NOMO-1 (cell line): Measurements from ENCODE around the gene PRR36.
A peak's percentile ranks its signal among the peaks of the same experiment; 100 is the strongest.

Source experiments
- DNase-seq, 2 experiments: peaks; one replicate each; lab custom pipeline; 2025; ENCODE audit not compliant: unreplicated experiment in 2 of 2; lab: John Stamatoyannopoulos, UW

PRR36 gene

DNA sequence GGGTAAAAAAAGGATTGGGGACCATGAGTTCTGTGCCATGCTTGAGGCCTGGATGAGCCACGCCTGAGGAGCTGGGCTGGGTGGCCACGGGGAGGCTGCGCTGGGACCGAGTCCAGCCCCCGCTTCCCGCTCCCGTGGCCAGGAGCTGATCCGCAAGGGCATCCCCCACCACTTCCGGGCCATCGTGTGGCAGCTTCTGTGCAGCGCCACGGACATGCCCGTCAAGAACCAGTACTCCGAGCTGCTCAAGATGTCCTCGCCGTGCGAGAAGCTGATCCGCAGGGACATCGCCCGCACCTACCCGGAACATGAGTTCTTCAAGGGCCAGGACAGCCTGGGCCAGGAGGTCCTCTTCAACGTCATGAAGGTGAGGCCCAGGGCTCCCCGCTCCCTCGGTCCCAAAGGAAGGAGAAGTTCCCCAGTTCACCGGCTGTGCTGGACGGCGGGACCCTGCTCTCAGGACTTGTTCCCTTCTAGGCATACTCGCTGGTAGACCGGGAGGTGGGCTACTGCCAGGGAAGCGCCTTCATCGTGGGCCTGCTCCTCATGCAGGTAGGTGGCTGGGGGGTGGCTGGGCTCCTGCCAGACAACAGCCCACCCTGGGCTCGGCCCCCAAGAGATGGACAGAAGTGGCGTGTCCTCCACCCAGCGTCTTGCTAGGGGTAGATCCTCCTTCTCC, 25.3 kb downstream of the PRR36 start:
- no peak for DNase-seq

GRCh38 chr19:7847664-7848063, 26.5 kb downstream of the PRR36 start:
- no peak for DNase-seq

DNA sequence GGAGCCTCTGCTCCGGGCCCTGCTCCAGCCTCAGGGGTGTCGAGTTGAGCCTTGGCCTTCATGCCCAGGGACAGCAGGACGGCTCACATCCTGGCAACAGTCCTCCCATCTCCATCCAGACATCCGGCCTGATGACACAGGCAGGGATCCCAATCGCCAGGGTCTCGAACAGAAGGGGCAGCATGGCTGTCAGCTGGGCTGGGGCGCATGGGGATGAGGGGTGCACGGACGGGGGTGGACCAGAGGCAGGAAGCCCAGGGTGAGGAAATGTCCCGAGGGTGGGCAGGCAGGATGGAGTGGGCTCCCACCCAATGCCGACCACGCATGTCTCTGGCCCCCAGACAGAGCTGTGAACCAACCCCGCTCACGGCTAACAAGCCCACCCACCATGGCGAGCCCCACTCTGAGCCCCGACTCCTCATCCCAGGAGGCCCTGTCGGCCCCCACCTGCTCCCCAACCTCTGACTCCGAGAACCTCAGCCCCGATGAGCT, 28.0 kb downstream of the PRR36 start:
- DNase-seq, result no peak

- no peak for DNase-seq
These were observed 28.6 kb downstream of the PRR36 start for GRCh38 chr19:7845390-7846154.

- no peak for DNase-seq
These were observed 29.2 kb downstream of the PRR36 start for GRCh38 chr19:7844951-7845350.

GRCh38 chr19:7844405-7844804, 29.8 kb downstream of the PRR36 start:
- no peak for DNase-seq

DNA sequence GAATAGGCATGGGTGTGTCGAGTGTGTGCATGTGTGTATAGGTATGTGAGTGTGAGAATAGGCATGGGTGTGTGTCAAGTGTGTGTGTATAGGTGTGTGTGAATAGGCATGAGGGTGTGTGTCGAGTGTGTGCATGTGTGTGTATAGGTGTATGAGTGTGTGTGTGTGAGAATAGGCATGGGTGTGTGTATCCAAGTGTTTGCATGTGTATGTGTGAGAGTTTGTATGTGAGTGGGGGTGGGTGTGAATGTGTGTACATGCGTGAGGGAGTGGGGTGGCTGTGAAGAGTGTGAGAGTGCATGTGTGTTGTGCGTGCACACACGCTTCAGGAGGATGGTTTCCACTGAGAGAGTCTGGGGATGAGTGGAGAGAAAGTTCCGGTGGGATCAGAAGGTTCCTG, 30.7 kb downstream of the PRR36 start:
- no peak for DNase-seq

DNA sequence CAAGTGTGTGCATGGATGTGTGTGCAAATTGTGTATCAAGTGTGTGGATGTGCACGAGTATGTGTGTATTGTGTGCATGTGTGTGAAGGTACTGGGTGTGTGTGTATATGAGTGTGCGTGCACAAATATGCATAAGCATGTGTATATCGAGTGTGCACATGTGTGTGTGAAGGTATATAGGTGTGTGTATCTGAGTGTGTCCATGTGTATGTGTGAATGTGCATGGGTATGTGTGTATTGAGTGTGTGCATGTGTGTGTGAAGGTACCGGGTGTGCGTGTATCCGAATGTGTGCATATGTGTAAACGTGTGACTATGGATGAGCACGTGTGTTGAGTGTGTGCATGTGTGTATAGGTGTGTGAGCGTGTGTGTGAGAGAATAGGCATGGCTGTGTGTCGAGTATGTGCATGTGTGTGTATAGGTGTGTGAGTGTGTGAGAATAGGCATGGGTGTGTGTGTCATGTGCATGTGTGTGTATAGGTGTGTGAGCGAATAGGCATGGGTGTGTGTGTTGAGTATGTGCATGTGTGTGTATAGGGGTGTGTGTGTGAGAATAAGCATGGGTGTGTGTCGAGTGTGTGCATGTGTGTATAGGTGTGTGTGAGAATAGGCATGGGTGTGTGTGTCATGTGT, 31.4 kb downstream of the PRR36 start:
- no peak for DNase-seq

DNA sequence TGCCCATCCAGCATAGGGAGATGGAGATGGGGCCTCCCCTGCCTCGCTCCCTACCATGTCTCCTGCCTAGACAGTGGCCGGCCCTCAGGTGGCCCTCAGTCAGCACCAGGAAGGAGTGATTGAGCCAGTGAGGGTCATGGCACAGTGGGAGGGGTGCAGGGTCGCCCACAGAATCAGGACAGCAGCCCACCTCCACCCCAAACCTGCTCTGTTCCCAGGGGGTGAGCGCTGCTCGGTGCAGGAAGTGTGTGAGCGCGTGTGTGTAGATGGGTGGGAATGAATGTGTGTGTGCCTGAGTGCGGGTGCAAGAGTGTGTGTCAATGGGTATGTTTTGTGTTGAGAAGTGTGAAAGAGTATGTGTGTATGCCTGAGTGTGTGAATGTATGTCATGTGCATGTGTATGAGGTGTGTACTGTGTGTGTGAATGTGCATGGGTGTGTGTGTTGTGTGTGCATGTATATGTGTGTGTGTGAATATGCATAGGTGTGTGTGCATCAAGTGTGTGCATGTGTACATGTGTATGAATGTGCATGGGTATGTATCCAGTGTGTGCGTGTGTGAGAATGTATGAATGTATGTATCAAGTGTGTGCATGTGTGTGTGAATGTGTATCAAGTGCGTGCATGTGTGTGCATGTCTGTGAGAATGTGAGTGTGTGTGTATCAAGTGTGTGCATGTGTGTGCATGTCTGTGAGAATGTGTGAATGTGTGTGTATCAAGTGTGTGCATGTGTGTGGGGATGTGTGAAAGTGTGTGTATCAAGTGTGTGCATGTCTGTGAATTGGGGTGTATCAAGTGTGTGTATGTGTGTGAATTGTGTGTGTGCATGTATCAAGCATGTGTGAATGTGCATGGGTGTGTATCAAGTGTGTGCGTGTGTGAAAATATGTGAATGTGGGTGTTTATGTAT, 32.2 kb downstream of the PRR36 start:
- no peak for DNase-seq

- DNase-seq, result no peak
These were observed 33.6 kb downstream of the PRR36 start for GRCh38 chr19:7840629-7841028.

- DNase-seq, result no peak
These were observed 34.7 kb downstream of the PRR36 start for GRCh38 chr19:7839476-7839875.

DNA sequence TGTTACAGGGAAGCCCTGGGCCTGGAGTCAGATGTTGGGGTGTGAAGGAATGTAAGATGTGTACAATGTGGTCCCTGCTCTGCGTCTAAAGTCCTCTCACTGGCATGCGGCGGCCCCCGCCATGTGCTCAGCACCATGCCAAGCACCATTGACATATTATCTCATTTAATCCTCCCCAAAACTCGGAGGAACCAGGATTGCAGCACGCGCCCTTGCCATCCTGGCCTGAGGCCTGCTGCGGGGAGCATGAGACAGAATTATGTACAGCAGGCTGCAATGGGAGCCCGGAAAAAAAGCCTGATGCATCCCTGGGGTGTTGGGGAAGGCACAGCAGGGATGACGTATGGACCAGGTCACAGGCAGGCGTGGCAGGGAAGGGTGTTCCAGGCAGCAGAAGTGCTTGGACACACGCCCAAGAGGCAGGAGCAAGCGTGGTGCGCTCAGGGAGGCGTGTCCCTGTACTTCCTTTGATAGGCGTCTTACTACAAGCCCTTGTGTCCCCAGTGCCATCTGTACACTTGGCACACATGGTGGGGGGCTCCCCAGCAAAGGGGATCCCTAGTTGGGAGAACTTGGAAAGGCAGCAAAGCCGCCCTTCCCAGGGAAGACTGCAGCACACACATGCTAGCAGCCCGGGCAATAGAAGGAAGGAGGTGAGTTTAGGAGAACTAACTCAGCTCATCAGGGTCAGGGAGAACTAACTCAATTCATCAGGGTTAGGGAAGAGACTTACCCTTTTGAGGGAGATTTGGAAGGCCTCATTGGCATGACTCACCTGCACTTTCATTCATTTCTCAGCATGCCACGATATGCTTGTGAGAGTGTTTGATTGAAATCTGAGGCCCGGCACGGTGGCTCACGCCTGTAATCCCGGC, 40.7 kb downstream of the PRR36 start:
- no peak for DNase-seq

GRCh38 chr19:7832781-7833180, 41.4 kb downstream of the PRR36 start:
- no peak for DNase-seq

DNA sequence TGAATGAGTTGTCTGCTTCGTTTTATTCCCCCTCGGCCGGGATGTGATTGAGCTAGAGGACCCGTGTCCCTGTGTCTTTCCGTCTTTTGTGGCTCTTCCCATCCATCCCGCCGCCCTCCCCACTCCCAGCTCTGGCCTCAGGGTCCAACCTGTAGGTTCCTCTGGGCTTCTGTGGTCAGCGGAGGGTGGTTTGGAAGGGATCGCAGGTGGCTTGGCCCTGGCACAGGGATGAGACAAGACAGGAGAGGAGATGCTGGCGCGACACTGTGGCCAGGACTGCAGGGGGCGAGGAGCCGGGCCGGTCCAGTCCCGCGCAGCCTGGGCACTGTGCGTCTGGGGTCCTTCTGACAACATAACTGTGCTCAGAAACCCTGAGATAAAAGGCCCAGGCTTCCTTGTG, 42.2 kb downstream of the PRR36 start:
- DNase-seq, result no peak

DNA sequence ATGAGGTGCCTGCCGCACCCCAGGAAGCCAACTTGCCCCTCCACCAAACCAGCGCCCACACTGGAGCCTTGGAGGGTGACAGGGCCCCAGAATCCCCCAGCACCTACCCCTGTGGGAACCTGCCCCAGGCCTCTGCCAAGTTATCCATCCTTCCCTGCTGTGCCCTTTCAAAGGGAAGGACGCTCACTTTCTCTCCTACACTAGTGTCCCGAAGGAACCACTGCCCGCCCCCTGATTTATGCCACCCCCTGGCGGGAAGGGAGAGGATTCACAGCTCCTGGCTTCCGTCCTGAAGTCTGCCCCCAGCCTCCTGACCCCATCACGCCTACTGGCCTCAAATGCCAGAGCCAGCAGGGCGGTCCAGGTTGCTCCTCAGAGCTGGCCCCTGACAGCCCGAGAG, 42.7 kb downstream of the PRR36 start:
- DNase-seq, result no peak

DNA sequence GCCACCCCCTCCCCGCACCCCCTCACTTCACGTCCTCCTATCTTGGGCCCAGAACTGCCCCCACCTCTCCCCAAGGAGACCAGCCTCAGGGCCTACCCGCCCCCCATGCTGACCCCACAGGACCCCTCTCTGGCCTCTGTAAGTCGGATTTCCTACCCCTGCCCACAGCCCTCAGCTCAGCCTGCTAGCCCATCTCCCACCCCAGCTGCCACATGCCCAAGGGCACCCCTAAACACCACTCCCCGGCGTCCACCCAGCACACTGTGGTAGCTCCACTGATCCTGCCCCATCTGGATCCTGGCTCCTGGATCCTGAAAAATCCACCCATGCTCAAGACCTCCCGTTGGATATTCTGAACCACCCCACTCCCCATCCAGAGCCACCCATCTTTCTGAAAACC, 43.4 kb downstream of the PRR36 start:
- DNase-seq, result no peak

- DNase-seq, result no peak
These were observed 43.9 kb downstream of the PRR36 start for GRCh38 chr19:7830272-7830771.

- peak; percentile 99 to 100 for DNase-seq
These were observed 44.5 kb downstream of the PRR36 start, which contains the start of gene EVI5L for GRCh38 chr19:7829561-7830271. Gene EVI5L, plus strand, starts transcription at chr19:7830218. Its CDS starts 16,325 bp downstream, at chr19:7846543.

- no peak for DNase-seq
These were observed 45.0 kb downstream of the PRR36 start for GRCh38 chr19:7829166-7829520.
